SU-DHL-6 (cell line): ENCODE results near the gene C2orf42.

Experiments
- EZH2phosphoT487 ChIP-seq: fragments of 200-600 bp; sonication (generic), shearing (Covaris generic); conservative IDR thresholded peaks from 2 replicates; pipeline ENCODE4 v1.6.1; 2018; ENCODE audit warnings: mild to moderate bottlenecking, antibody characterized with exemption, low read length, moderate library complexity, mixed read lengths
- TF ChIP-seq, protein P1 (sequence below): fragments of 200-600 bp; sonication (generic); IDR thresholded peaks from one replicate; pipeline ENCODE4 v1.5.1; 2017; ENCODE audit warnings: antibody characterized with exemption, mild to moderate bottlenecking, low read length, moderate library complexity; ENCODE audit not compliant: insufficient read depth, poor library complexity, severe bottlenecking

GRCh38 chr2:70115646-70116442 lies 75.0 kb downstream of the C2orf42 start:
- TF ChIP-seq, protein P1, sequence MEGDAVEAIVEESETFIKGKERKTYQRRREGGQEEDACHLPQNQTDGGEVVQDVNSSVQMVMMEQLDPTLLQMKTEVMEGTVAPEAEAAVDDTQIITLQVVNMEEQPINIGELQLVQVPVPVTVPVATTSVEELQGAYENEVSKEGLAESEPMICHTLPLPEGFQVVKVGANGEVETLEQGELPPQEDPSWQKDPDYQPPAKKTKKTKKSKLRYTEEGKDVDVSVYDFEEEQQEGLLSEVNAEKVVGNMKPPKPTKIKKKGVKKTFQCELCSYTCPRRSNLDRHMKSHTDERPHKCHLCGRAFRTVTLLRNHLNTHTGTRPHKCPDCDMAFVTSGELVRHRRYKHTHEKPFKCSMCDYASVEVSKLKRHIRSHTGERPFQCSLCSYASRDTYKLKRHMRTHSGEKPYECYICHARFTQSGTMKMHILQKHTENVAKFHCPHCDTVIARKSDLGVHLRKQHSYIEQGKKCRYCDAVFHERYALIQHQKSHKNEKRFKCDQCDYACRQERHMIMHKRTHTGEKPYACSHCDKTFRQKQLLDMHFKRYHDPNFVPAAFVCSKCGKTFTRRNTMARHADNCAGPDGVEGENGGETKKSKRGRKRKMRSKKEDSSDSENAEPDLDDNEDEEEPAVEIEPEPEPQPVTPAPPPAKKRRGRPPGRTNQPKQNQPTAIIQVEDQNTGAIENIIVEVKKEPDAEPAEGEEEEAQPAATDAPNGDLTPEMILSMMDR: no peak
- TF ChIP-seq EZH2phosphoT487: no peak
